Mucosa of rectum (tissue), 2 donors: Measurements from ENCODE around the gene BSPRY.
"Not testable (repeated sequence)": the region's sequence is repeated elsewhere in the genome, so short reads cannot be mapped to it uniquely, and the experiment has no call there.

Experiments
- H3K27ac ChIP-seq, 2 donors: one replicate each; pipeline ENCODE4 v1.7.0; 2013; ENCODE audit warnings: inconsistent platforms in 2 of 2, low read depth in 2 of 2, low read length in 2 of 2
- H3K27me3 ChIP-seq, 2 donors: one replicate each; pipeline ENCODE4 v1.7.0; 2013; ENCODE audit warnings: low read length in 2 of 2; ENCODE audit not compliant: control insufficient read depth in 2 of 2, insufficient read depth in 2 of 2
- H3K36me3 ChIP-seq, 2 donors: one replicate each; pipeline ENCODE4 v1.7.0; 2013; ENCODE audit warnings: low read length in 2 of 2; ENCODE audit not compliant: control insufficient read depth in 2 of 2, insufficient read depth in 2 of 2
- H3K4me1 ChIP-seq, 2 donors: one replicate each; pipeline ENCODE4 v1.7.0; 2013; ENCODE audit warnings: low read length in 2 of 2, mild to moderate bottlenecking in 1 of 2; ENCODE audit not compliant: control insufficient read depth in 2 of 2, insufficient read depth in 2 of 2
- H3K4me3 ChIP-seq, 2 donors: one replicate each; pipeline ENCODE4 v1.7.0; 2013; ENCODE audit warnings: low read length in 2 of 2
- H3K9ac ChIP-seq, 2 donors: one replicate each; pipeline ENCODE4 v1.7.0; 2013; ENCODE audit warnings: low read length in 2 of 2, low read depth in 1 of 2, mild to moderate bottlenecking in 1 of 2
- H3K9me3 ChIP-seq, 2 donors: one replicate each; pipeline ENCODE4 v1.7.0; 2013; ENCODE audit warnings: low read length in 2 of 2; ENCODE audit not compliant: control insufficient read depth in 2 of 2
- donor health status: healthy.
- donor health status: Normal muscosa, but diverticular disease.

Gene BSPRY

DNA sequence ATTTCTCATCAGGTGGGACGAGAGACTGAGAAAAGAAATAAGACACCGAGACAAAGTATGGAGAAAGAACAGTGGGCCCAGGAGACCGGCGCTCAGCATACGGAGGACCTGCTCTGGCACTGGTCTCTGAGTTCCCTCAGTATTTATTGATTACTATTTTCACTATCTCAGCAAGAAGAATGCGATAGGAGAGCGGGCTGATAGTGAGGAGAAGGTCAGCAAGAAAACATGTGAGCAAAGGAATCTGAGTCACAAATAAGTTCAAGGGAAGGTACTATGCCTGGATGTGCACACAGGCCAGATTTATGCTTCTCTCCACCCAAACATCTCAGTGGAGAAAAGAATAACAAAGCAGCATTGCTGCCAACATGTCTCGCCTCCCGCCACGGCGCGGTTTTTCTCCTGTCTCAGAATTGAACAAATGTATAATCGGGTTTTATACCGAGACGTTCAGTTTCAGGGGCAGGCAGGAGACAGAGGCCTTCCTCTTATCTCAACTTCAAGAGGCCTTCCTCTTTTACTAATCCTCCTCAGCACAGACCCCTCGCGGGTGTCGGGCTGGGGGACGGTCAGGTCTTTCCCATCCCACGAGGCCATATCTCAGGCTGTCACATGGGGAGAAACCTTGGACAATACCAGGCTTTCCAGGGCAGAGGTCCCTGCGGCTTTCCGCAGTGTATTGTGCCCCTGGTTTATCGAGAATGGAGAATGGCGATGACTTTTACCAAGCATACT lies 29.9 kb downstream of the BSPRY start:
- H3K27me3 ChIP-seq, H3K9me3 ChIP-seq, H3K36me3 ChIP-seq, H3K4me3 ChIP-seq: not testable (repeated sequence)
- Histone ChIP-seq H3K9ac (peak overlapping the region in 1 of 2 donors; percentile 16), H3K27ac (peak overlapping the region in 1 of 2 donors; percentile 90), H3K4me1 (peaks cover 24 to 48% of the 10 kb centered on the region in 2 donors)

DNA sequence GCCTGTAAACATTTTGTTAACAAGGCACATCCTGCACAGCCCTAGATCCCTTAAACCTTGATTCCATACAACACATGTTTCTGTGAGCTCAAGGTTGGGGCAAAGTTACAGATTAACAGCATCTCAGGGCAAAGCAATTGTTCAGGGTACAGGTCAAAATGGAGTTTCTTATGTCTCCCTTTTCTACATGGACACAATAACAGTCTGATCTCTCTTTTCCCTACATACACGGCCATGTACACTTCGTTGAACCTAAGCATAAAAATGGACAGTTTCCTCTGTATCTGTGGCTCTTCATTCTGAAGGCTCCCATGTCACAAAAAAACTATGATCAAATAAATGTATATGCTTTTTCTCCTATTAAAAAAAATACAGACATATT lies 30.5 kb downstream of the BSPRY start:
- H3K4me3 ChIP-seq, H3K9me3 ChIP-seq, H3K9ac ChIP-seq, H3K27me3 ChIP-seq, H3K36me3 ChIP-seq: not testable (repeated sequence)
- Histone ChIP-seq H3K27ac (peak overlapping the region in 1 of 2 donors; percentile 90), H3K4me1 (peaks cover 19 to 44% of the 10 kb centered on the region in 2 donors)

DNA sequence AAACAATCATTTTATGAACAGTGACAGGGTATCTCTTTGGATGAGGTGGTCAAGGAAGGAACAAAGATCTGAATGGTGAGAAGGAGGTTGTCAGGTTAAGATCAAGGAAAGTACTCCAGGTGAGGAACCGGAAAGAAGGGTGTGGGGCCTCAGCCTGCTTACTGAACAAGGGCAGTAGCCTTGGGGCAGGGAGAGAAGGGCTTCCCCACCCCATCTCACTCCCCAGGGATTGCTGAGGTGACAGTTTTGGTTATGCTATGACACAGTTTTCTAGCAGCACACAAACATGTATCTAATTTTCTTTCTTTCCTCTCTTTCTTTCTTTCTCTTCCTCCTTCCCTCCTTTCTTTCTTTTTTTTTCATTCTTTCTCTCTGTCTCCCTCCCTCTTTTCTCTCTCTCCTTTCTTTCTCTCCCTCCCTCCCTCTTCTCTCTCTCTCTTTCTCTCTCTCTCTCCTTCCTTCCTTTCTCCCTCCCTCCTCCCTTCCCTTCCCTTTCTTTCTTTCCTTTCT lies 31.6 kb downstream of the BSPRY start:
- no peaks in the 10 kb centered on the region for H3K9me3 ChIP-seq
- peak overlapping the region; percentile 89 to 90 for H3K27ac ChIP-seq
- peaks cover 12 to 39% of the 10 kb centered on the region in 2 donors for H3K4me1 ChIP-seq
- peaks cover 0 to 4% of the 10 kb centered on the region in 2 donors for H3K36me3 ChIP-seq
- H3K9ac ChIP-seq = peak overlapping the region in 1 of 2 donors; percentile 71
- H3K4me3 ChIP-seq = no peak overlapping the region
- no peaks in the 10 kb centered on the region for H3K27me3 ChIP-seq

DNA sequence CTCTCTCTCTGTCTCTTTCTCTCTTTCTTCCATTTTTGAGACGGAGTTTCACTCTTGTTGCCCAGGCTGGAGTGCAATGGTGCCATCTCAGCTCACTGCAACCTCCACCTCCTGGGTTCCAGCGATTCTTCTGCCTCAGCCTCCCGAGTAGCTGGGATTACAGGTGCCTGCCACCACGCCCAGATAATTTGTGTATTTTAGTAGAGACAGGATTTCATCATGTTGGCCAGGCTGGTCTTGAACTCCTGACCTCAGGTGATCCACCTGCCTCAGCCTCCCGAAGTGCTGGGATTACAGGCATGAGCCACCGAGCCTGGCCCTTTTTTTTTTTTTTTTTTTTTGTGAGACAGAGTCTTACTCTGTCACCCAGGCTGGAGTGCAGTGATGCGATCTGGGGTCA lies 32.1 kb downstream of the BSPRY start:
- Histone ChIP-seq H3K27ac (peak overlapping the region; percentile 89 to 90), H3K4me1 (peaks cover 14 to 40% of the 10 kb centered on the region in 2 donors), H3K9ac (peak overlapping the region in 1 of 2 donors; percentile 71)
- not testable (repeated sequence) for H3K27me3 ChIP-seq, H3K4me3 ChIP-seq, H3K9me3 ChIP-seq, H3K36me3 ChIP-seq

DNA sequence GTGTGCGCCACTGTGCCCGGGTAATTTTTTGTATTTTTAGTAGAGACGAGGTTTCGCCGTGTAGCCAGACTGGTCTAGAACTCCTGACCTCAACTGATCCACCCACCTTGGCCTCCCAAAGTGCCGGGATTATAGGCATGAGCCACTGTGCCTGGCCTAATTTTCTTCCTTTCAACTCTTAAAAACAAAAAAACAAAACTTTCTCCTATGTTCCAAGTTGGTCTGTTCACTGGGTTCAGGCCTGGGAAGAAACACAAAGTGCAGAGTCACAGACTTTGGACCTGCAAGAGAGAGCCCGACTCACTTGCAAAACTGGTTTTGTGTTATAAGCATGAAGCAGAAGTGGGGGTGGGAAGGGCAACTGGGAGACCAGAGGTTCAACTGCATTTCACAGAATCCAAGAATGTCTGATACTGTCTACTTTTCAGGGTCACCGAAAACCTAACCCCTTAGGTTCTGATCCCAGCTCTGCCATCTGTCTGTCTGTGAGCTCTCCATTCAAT lies 32.6 kb downstream of the BSPRY start:
- Histone ChIP-seq H3K4me1 (peaks cover 18 to 45% of the 10 kb centered on the region in 2 donors), H3K9me3 (no peaks in the 10 kb centered on the region), H3K9ac (peak overlapping the region; percentile 34 to 41), H3K27me3 (no peaks in the 10 kb centered on the region), H3K4me3 (peak overlapping the region in 1 of 2 donors; percentile 56), H3K27ac (peak overlapping the region; percentile 89 to 90), H3K36me3 (peaks cover 0 to 5% of the 10 kb centered on the region in 2 donors)

DNA sequence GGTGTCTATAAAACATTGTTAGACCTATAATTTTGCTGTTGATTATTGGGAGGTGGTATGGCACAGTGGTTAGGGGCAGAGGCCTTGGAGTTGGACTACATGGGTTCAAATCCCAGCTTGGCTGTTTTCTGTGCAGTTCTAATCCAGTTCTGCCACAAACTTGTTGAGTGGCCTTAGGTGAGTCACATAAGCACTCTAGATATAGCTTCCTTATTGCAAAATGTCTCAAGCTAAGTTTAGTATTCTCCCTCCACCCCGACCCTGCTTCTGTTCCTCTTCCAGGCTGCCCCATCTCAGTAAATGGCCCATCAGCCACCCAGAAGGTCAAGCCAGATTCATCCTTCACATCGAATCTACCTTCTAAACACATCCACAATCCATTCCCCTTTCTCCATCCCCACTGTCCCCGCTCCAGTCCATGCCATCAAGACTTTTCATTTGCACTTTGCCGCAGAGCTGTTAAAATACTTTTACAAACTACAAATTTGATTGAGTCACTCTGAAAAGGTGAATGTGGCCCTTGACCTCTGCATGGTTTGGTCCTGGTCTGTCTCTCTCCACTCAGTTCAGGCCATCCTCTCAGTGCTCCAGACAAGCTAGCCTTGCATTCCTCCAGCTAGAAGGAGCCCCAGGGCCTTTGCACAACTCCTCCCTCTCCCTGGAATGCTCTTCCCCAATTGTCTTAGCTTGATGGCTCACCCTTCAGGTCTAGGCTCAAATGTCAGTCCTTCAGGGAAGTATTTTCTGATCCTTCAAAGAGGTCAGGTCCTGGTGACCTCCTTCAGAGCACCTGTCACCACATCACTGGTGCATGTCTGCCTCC lies 37.4 kb downstream of the BSPRY start:
- no peaks in the 10 kb centered on the region for H3K27me3 ChIP-seq
- peaks cover 37 to 48% of the 10 kb centered on the region in 2 donors for H3K4me1 ChIP-seq
- H3K9me3 ChIP-seq = no peaks in the 10 kb centered on the region
- H3K27ac ChIP-seq = peak overlapping the region; percentile 86 to 88
- peak overlapping the region; percentile 25 to 38 for H3K4me3 ChIP-seq
- H3K9ac ChIP-seq = peak overlapping the region in 1 of 2 donors; percentile 53
- H3K36me3 ChIP-seq = peaks cover 28 to 45% of the 10 kb centered on the region in 2 donors

DNA sequence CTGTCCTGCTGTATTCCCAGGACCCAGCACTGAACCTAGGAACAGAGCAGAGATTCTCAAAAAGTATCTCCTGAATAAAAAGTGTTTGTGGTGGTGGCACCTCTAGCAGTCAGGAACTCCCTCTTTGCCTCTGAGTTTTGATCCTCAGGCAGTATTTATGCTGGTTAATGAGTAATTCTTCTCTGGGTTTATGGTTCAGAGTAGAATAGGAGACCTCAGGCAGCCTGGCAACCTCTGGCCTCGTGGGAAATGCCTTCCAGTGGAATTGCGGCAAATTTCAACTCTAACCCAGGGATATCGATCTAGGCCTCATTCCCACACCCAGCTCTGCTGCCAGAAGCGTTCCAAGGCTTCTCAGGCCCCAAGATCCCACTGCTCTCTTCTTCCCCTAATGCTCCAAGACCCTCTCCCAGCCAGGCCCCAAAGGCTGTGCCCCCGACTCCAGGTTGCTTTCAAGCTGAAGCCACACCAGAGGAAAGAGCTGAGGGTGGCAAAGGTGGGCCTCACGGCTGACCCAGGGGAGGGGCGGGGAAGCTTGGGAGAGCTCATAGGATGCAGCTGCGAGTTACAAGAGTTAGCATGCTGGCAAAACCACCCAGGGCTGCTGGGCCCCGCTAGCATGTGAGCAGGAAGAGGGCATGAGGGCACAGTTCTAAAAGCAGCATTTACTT lies 38.4 kb downstream of the BSPRY start:
- Histone ChIP-seq H3K27me3 (no peaks in the 10 kb centered on the region), H3K36me3 (peaks cover 36 to 53% of the 10 kb centered on the region in 2 donors), H3K9ac (peak overlapping the region in 1 of 2 donors; percentile 53), H3K4me3 (peak overlapping the region; percentile 25 to 48), H3K9me3 (no peaks in the 10 kb centered on the region), H3K4me1 (peaks cover 32 to 43% of the 10 kb centered on the region in 2 donors), H3K27ac (peak overlapping the region; percentile 86 to 88)

DNA sequence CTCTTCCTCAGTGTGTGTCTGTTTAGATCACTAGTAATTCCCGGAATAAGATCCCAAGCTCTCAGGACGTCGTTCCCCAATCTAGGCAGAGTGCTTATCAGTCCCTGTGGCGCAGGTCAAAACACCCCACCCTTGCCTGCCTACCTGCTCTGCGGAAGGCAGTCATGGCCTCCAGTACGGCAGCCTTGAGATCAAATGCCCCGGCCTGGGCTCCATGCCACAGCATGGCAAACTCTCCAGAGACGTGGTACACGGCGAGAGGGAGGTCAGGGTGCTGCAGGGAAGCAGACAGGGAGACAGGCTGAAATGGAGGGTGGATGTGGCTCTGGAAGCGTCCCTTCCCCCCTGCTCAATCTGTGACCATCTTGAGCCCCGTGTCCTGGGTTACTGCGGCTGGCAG lies 39.5 kb downstream of the BSPRY start:
- Histone ChIP-seq H3K36me3 (peaks cover 36 to 59% of the 10 kb centered on the region in 2 donors), H3K9me3 (no peaks in the 10 kb centered on the region), H3K4me1 (peaks cover 32 to 35% of the 10 kb centered on the region in 2 donors), H3K4me3 (peak overlapping the region in 1 of 2 donors; percentile 15), H3K27ac (peak overlapping the region; percentile 86 to 88), H3K27me3 (no peaks in the 10 kb centered on the region), H3K9ac (peak overlapping the region in 1 of 2 donors; percentile 52)

DNA sequence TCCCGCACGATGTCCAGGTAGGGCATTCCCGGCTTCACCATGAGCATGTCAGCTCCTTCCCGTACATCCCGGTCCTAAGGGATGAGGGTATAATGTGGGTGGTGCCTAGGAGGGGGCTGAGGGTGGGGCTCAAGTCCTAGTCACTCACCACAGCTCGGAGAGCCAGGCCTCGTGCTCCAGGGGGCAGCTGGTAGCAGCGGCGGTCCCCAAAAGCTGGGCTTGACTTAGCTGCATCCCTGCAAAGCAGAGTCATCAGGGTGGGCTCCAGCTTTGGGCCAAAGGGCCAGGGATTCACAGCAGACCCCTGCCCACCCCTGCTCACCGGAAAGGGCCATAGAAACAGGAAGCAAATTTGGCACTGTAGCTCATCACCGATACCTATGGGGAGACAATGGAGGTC lies 40.1 kb downstream of the BSPRY start:
- peaks cover 32 to 35% of the 10 kb centered on the region in 2 donors for H3K4me1 ChIP-seq
- H3K27me3 ChIP-seq = no peaks in the 10 kb centered on the region
- peak overlapping the region in 1 of 2 donors; percentile 52 for H3K9ac ChIP-seq
- no peaks in the 10 kb centered on the region for H3K9me3 ChIP-seq
- H3K4me3 ChIP-seq = no peak overlapping the region
- peaks cover 36 to 60% of the 10 kb centered on the region in 2 donors for H3K36me3 ChIP-seq
- H3K27ac ChIP-seq = peak overlapping the region; percentile 86 to 88
